A549 (cell line): ENCODE results near the gene DIP2C.

Experiments
- ATOH8 ChIP-seq: fragments of 250-450 bp; sonication (Bioruptor Pico); IDR thresholded peaks from 2 replicates; pipeline ENCODE4 v1.5.0; 2020; ENCODE audit warnings: low read depth, mild to moderate bottlenecking, moderate library complexity
- CEBPB ChIP-seq, 2 experiments: fragments of >200 bp in 1 of 2; sonication (Bioruptor Twin) in 1 of 2; formaldehyde crosslinking in 1 of 2; IDR thresholded peaks; 2 replicates each; pipeline ENCODE4 v1.6.1; 2012 to 2016
- CHD4 ChIP-seq: fragments of 200-600 bp; sonication (generic); IDR thresholded peaks from 2 replicates; pipeline ENCODE4 v1.6.1; 2016; ENCODE audit warnings: antibody characterized with exemption, mild to moderate bottlenecking, borderline replicate concordance
- CTCF ChIP-seq: fragments of >200 bp; sonication (Bioruptor Twin); formaldehyde crosslinking; IDR thresholded peaks from 3 replicates; pipeline ENCODE4 v1.5.1; 2016
- MAZ ChIP-seq: fragments of 150-350 bp; IDR thresholded peaks from 2 replicates; pipeline ENCODE4 v1.6.1; 2014; ENCODE audit warnings: antibody characterized with exemption, low read depth, low read length, borderline replicate concordance
- NFE2L2 ChIP-seq: fragments of 150-350 bp; conservative IDR thresholded peaks from 2 replicates; pipeline ENCODE4 v1.6.1; 2014; ENCODE audit warnings: low read length
- POLR2A ChIP-seq: IDR thresholded peaks from 2 replicates; pipeline ENCODE4 v1.6.1; 2012; ENCODE audit warnings: mild to moderate bottlenecking, low read length
- REST ChIP-seq: fragments of 200-600 bp; sonication (generic); IDR thresholded peaks from 2 replicates; pipeline ENCODE4 v1.6.1; 2016; ENCODE audit warnings: antibody characterized with exemption, mild to moderate bottlenecking, moderate library complexity
- SREBF2 ChIP-seq: fragments of 450-650 bp; IDR thresholded peaks from 2 replicates; pipeline ENCODE4 v1.6.1; 2014; ENCODE audit warnings: mild to moderate bottlenecking, moderate library complexity

GRCh38 chr10:285216-285615, 404.3 kb downstream of the DIP2C start:
- TF ChIP-seq POLR2A (no peak), NFE2L2 (no peak), CEBPB (IDR thresholded peaks at IDR 0.05) (no peak), CTCF (no peak), MAZ (no peak), ATOH8 (CRISPR knock-in tag) (no peak), REST (no peak), SREBF2 (no peak), CHD4 (no peak)
